HG03378 (cell line): Measurements from ENCODE around the gene CCM2L.

ENCODE experiments used
- ATAC-seq: cut with Tn5 transposase; IDR thresholded peaks from one replicate; pipeline ENCODE4 v1.9.1; 2021; ENCODE audit warnings: mild to moderate bottlenecking, moderate library complexity; ENCODE audit not compliant: unreplicated experiment

The CCM2L gene

DNA sequence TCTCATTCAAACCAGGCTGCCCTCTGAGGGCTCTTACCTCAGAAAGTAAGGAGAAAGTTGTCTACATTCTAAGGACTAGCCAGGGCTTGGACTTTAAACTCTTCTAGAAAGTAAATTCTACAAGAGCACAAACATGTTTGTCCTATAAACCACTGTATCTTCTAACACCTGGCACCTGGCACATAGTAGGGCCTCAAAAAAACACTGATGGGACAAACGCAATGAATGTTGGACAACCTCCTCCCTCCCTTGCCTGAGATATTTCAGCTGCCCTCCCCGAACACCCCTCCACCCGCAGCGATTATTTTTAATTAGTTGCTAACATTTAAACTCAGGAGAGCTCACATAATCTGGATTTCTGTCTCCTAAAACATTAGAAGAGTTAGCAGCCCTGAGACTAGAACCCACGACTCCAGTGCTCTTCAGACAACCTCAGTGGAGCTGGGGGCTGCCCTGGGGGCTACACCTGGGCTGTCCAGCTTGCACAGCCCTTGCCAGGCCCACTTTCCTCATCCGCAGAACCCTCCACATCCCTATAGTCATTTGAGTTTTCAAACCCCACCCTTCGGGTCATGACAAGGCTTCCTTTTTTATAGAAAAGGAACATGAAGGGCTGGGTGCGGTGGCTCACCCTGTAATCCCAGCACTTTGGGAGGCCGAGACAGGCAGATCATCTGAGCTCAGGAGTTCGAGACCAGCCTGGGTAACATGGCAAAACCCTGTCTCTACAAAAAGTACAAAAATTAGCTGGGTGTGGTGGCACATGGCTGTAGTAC is 46.7 kb downstream of the CCM2L start:
- no peak for ATAC-seq

DNA sequence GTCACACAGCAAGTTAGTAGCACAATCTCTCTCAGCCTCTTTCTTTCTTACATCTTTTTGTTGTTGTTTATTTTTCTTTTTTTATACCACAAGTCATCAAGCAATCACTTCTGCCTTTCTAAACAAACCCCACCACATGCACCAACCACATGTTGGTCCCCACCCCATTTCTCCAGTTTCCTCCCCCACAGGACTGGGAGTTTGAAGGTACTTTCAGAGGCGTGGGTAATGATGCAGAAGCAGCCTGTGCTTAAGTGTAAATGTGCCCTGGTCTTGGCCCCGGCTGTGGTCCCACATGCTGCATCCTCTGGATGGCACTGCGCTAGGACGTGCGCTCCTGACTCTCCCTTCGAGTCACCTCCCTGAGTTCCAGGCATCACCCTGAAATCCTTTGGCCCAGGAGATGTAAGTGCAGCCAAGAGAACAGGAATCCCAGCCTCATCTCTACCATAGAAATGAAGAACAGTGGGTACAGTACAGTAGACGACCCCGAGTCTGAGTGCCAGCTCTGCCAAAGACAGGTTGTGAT is 47.5 kb downstream of the CCM2L start:
- no peak for ATAC-seq

DNA sequence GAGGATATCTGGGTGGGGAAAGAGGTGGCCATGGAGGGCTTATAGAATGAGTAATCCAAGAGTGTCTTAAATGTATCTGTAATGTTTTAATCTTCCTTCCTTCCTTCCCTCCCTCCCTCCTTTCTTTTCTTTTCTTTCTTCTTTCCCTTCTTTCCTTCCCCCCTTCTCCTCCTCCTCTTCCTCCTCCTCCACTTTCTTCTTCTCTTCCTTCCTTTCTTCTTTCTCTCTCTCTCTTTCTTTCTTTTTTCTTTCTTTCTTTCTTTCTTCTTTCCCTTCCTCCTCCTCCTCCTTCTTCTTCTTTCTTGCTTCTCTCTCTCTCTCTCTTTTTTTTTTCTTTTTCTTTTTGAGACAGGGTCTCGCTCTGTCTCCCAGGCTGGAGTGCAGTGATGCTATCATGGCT is 49.0 kb downstream of the CCM2L start:
- no peak for ATAC-seq

DNA sequence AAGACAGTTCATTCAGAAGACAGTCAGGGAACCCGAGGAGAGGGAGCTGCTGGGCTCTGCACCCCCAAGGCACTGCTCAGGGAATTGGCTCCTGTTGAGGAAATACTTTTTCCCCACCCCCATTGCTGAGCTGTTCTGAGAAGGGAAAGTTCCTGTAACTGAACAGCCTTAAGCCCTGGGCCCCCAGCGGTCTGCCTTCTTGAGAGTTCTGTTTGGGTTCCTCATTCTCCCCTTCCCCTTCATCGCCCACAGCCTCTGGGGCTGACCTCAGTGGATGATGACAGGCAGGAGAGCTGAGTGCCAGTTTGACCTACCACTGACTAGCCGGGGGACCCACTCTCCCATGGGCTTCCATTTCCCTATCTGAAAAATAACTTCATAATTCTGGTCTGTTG is 52.5 kb downstream of the CCM2L start:
- ATAC-seq, result no peak

DNA sequence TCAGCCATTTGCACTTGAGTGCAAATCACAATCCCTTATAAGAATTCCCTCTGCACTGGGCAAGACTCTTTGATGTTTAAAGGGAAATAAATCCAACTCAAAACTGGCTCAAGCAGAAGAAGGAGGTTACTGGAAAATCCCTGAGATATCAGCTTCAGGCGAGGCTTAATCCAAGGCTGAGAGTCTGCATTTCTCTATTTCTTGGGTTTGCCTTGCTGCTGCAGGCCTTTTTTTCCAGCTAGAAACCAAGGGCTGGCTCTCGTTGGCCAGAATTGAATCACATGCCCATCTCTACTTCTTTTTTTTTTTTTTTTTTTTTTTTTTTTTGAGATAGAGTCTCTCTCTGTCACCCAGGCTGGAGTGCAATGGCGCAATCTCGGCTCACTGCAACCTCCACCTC is 53.5 kb downstream of the CCM2L start:
- ATAC-seq, result no peak

DNA sequence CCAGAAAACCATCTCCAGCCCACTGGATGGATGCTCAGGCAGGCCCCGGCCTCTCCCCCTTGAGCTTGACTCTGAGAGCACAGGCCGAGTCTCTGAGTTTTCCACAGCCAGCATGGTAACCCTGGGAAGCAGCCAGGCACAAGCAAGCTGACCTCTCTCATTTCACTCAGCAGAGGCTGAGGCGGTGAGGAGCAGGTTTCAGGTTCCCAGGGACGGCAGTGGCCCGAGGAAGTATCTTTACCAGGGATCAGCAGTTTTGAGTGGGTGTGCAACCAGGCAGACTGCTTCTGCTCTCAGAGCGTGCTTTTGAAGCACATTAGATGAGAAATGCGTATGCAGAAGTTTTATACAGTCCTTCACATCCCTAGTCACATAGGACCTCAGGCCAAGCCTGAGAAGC is 54.4 kb downstream of the CCM2L start:
- no peak for ATAC-seq

DNA sequence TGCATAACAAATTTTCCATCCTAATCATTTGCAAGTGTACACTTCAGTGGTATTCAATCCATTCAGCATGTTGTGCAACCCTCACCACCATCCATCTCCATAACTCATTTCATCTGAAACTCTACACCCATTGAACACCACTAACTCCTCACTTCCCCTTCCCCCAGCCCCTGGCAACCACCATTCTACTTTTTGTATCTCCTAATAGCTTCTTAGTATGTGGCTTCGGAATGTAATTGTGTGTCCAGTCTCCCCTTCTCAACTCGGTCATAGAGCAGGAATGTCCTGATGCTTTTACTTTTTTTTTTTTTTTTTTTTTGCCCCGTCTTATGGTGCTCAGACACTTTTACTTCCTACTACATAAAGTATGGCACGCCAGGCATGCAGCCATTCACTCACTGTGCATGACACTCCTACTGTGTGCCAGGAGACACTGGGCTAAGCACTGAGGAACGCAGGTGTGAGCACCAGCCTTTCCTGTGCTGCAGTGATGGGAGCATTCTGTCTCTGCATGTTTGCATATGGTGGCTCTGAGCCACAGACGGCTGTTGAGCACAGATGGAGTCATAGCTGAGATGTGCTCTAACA is 57.1 kb downstream of the CCM2L start:
- no peak for ATAC-seq

DNA sequence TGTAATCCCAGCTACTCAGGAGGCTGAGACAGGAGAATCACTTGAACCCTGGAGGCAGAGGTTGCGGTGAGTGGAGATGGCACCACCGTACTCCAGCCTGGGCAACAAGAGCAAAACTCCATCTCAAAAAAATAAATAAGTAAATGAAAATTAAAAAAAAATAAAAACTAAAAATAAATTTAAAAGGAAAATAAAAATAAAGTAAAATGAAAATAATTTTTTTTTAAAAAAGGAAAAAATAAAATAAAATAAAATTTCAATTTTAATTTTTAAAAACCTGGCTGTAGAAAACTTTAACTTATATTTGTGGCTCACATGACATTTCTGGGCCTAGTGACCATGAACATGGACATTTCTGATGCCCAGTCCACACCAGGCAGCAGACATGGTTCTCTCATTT is 57.9 kb downstream of the CCM2L start:
- no peak for ATAC-seq

DNA sequence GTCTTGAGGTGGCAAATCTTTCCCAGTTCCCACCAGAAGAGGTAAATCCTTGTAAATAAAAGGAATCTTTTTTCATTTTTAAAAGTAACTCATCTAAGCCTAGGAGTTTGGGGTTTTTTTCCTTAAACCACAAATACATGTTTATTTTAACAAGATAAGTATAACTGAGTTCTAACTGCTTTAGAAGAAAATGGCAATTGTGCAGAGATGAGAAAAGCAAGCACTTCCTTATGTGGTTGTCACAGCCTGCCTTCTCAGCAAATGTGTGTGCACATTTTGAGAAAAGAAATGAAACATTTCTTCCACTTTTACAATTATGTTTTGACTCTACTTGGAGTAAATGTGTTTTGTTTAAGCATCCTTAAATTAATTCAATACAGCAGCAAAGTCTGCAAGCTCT is 59.5 kb downstream of the CCM2L start:
- ATAC-seq, result no peak

DNA sequence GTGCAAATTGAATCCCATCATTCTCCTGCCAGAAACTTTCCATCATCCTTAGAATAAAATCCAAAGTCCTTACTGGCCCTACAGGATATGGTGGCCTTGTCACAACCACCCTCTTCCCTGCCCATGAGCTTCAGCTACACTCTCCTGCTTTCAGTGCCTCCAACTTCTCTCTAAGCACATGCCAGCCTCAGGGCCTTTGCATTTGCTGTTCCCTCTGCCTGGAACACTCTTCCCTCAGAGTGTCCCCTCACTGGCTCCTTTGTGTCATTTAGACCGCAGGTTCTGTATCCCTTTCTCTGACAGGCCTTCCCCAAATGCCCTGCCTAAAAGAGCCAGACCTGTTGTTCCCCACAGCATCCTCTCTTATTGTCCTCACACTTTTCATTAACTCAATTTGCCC is 60.0 kb downstream of the CCM2L start:
- no peak for ATAC-seq

DNA sequence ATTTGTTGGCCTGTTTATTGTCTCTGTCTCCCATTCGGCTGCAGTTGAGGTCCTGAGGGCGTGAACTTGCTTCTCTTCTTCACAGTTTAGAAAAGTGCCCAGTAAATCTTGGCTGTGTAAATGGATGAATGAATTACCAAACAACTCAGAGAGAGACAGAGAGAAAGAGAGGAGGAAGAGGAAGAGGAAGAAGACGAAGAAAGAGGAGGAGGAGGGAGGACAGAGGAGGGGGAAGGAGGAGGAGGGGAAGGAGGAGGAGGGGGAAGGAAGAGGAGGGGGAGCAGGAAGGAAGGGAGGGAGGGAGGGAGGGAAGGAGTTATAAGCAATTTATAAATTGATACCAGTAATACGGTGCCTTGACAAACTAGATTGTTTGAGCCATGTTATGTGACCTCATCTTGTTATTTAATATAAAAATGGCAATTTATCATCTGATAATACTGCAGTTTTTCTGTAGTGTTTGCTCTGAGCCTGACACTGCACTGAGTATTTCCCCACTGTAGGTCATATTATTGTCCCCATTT is 60.5 kb downstream of the CCM2L start:
- ATAC-seq, result no peak

DNA sequence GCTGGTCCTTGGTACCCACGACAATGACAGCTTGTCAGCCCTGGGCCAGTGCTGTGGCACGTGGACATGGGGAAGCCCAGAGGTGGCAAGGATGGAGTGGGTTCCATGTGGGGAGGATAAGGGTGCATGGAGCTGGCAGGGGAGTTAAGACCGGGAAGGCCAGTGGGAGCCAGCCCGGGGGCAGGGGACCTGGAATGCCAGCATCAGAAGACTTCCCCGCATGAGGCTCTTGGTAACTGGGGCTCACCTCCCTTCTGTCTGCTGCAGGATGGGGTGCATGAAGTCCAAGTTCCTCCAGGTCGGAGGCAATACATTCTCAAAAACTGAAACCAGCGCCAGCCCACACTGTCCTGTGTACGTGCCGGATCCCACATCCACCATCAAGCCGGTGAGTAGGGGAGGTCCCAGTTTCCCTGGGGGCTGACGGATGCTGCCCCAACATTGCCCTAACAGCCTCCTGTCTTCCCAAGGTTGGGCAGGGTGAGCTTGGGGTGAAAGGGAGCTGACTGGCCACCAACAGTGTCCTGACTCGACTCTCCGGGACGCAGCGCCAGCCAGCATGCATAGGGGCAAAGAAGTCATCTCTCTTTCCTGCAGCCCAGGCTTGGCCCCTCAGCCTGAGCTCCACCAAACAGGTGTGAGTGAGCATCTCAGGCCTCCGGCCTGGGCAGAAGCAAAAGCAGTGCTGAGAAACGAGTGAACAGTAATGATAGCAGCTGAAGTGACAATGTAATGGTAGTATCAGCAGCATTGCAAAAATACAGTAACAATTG is 61.3 kb downstream of the CCM2L start:
- ATAC-seq, result no peak

DNA sequence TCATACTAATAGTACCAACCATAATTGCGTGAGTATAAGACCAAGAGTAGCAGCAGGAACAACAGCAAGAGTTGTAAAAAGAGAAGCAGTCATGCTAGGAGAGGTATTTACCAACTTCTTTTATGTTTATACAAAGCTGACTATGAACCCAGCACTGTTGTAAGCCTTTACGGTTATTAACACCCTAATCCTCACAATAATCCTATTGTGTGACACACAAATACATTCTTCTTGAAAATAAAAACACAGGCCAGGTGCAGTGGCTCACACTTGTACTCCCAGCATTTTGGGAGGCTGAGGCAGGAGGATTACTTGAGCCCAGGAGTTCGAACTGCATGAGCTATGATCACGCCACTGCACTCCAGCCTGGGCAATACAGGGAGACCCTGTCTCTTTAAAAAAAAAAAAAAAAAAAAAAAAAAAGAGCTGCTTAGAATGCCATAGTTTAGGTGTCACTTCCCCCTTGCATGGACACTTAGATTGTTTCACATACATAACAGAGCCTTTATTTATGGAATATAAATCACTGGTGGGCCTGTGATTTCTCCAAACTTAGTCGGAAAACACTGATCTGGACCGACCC is 62.0 kb downstream of the CCM2L start:
- no peak for ATAC-seq

DNA sequence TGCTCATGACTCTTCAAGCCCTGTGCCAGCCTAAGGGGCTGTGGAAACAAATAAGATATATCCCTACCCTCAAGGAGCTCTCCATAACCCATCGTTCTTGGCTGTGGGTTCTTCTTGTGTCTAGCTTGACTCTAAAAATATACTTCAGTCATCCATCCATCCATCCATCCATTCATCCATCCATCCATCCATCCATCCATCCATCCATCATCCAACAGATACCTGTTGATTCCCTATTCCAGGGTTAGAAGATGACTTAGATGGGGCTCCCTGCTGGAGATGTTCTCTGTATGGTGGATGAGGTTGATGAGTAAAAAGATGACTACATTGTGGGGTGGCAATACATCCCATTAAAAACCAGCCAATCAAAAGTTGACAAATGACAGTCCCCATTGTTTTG is 65.3 kb downstream of the CCM2L start:
- ATAC-seq, result no peak

DNA sequence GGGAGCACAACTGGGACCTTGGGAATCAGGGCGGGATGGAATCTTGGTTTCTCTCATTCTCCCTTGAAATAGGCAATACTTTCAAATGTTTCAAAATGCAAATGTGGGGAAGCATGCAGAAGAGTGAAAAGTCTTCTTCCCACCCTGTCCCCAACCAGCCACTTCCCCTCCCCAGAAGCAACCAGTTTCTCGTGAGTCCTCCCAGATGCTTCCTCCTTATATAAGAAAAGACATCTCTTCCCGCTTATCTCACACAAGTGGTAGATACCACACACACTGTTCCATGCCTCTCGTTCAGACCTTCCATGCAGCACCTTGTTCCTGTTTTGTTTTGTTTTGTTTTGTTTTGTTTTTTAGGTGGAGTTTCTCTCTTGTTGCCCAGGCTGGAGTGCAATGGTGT is 67.0 kb downstream of the CCM2L start:
- ATAC-seq, result no peak

DNA sequence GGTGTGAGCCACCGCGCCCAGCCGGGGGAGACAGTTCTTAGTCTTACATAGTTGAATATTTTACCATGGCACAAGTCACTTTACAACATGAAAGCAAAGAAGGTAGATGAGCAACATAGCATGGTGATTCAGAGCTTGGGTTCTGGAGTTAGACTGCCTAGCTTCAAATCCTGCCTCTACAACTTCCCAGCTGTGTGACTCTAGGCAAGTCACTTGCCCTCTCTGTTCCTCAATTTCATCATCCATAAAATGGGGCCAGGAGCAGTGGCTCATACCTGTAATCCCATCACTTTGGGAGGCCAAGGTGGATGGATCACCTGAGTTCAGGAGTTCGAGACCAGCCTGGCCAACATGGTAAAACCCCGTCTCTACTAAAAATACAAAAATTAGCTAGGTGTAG is 68.1 kb downstream of the CCM2L start:
- ATAC-seq, result no peak

DNA sequence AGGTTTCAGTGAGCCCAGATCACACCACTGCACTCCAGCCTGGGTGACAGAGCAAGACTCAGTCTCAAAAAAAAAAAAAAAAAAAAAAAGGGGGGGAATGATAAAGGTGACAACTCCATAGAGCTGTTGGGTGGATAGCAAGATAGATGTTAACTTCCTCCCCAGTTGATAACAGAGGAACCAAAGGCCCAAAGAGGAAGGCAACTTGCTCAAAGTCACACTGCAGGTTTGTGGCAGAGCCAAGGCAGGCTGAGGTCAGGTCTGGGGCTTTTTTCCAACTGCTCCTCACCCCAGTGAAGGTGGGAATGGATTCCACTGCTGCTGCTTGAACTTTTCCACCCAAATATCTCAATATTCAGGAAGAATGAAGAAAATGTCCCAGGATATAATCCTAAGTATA is 68.6 kb downstream of the CCM2L start:
- no peak for ATAC-seq

DNA sequence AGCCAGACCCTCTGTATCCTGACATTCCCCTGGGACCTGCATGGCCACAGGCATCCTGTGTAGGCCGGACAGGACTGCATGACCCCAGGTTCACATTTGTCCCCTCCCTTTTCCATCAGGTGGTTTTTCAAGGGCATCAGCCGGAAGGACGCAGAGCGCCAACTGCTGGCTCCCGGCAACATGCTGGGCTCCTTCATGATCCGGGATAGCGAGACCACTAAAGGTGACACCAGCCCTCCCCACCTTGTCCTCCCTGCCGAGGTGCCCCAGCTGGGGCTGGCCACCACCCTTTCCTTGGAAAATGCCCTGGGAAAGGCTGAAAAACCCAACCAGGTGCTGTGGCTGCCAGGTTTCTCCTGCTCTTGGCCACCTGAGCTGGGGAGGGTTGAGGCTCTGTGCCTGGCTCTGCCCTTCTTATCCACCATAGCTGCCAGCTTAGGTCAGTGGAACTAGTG is 69.4 kb downstream of the CCM2L start:
- ATAC-seq, result no peak

DNA sequence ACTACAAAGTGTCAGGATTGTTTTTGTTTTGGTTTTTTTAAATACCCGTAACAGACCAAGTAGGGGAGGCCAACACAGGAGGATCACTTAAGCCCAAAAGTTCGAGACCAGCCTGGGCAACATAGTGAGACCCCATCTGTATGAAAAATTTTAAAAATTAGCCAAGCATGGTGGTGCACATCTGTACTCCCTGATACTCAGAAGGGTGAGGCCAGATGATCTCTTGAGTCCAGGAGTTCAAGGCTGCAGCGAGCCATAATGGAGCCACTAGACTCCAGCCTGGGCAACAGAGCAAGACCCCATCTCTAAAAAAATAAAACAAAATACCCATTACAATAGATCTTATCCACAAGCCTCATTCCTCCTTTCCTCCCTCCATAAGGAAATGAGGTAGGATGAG is 70.5 kb downstream of the CCM2L start:
- no peak for ATAC-seq
